RPMI7951 (cell line): ENCODE data around the gene NUBPL. TPM values are rescaled to one million over a fixed set of nuclear protein-coding genes. Genes with fewer than 3 reads are reported as not detected.
"Not testable (repeated sequence)": the region's sequence is repeated elsewhere in the genome, so short reads cannot be mapped to it uniquely, and the experiment has no call there.

Source experiments
- DNase-seq: peaks from one replicate; pipeline ENCODE4 v3.0.0-alpha.2; 2012; ENCODE audit warnings: low read depth
- total RNA-seq: library from RNA; depleted of rRNA; stranded (reverse); fragments of >200 nt; shearing (Covaris generic); gene quantifications from 2 replicates; pipeline ENCODE4 v1.2.3, GENCODE V29; 2014

The NUBPL gene
- total RNA-seq, 1 experiment from 2014 or later = 14.1 TPM

- no peak for DNase-seq
These were observed 316.1 kb downstream of the NUBPL start for GRCh38 chr14:31877255-31877798.

- DNase-seq = no peak
These were observed 318.6 kb downstream of the NUBPL start for GRCh38 chr14:31879661-31880348.

- DNase-seq = peak; percentile 88
These were observed 319.7 kb downstream of the NUBPL start for GRCh38 chr14:31880935-31881334.

GRCh38 chr14:31881531-31882310 lies 320.5 kb downstream of the NUBPL start:
- DNase-seq = peak; percentile 30

GRCh38 chr14:31884238-31884637 lies 323.0 kb downstream of the NUBPL start:
- no peak for DNase-seq

GRCh38 chr14:31884776-31885379 lies 323.7 kb downstream of the NUBPL start:
- DNase-seq = peak; percentile 29

GRCh38 chr14:31886156-31886835 lies 325.1 kb downstream of the NUBPL start:
- peak; percentile 36 for DNase-seq

- DNase-seq = no peak
These were observed 326.9 kb downstream of the NUBPL start for GRCh38 chr14:31887929-31888580.

- no peak for DNase-seq
These were observed 328.1 kb downstream of the NUBPL start for GRCh38 chr14:31889297-31889696.

GRCh38 chr14:31890202-31890601 lies 329.0 kb downstream of the NUBPL start:
- not testable (repeated sequence) for DNase-seq

- DNase-seq = no peak
These were observed 332.1 kb downstream of the NUBPL start for GRCh38 chr14:31893221-31893757.

GRCh38 chr14:31894351-31894750 lies 333.1 kb downstream of the NUBPL start:
- peak; percentile 5 for DNase-seq

- DNase-seq = peak; percentile 63
These were observed 334.0 kb downstream of the NUBPL start for GRCh38 chr14:31895206-31895605.

- no peak for DNase-seq
These were observed 334.4 kb downstream of the NUBPL start for GRCh38 chr14:31895646-31896045.

- peak; percentile 8 for DNase-seq
These were observed 336.5 kb downstream of the NUBPL start for GRCh38 chr14:31897581-31898186.

- no peak for DNase-seq
These were observed 337.8 kb downstream of the NUBPL start for GRCh38 chr14:31898838-31899528.

GRCh38 chr14:31902002-31902401 lies 340.8 kb downstream of the NUBPL start:
- no peak for DNase-seq

GRCh38 chr14:31902945-31903646 lies 341.9 kb downstream of the NUBPL start:
- DNase-seq = no peak

- no peak for DNase-seq
These were observed 348.8 kb downstream of the NUBPL start for GRCh38 chr14:31909977-31910376.
